Fibroblast of the aortic adventitia (primary cell): Measurements from ENCODE around the gene DVL1. TPM values are rescaled to one million over a fixed set of nuclear protein-coding genes. Genes with fewer than 3 reads are reported as not detected.

Experiments used
- DNase-seq: peaks from one replicate; pipeline ENCODE4 v3.0.0-alpha.2; 2010; ENCODE audit warnings: low read depth
- H3K4me3 ChIP-seq: 2 replicates; pipeline ENCODE4 v1.5.1; 2011; ENCODE audit warnings: low read depth, mild to moderate bottlenecking, control low read depth, low read length, moderate library complexity
- CTCF ChIP-seq: IDR thresholded peaks from 2 replicates; pipeline ENCODE4 v1.5.1; 2011; ENCODE audit warnings: mild to moderate bottlenecking, low read length, control low read depth, inconsistent platforms; ENCODE audit not compliant: insufficient read depth
- total RNA-seq: library from RNA; depleted of rRNA; stranded (reverse); fragments of >200 nt; gene quantifications from 2 replicates; pipeline ENCODE4 v1.2.3, GENCODE V29; 2012; ENCODE audit warnings: low replicate concordance

Gene DVL1
- total RNA-seq, 1 donor: 89.0 TPM

GRCh38 chr1:1351511-1352427 lies 2.6 kb upstream of the DVL1 start:
- peak overlapping the region; percentile 40 for H3K4me3 ChIP-seq
- TF ChIP-seq CTCF: no peak
- DNase-seq: peak; percentile 62

- DNase-seq: peak; percentile 43
- no peak for TF ChIP-seq CTCF
- peak overlapping the region; percentile 80 for H3K4me3 ChIP-seq
Observed at GRCh38 chr1:1348420-1349255, 580 bp downstream of the DVL1 start.

GRCh38 chr1:1347663-1348419 lies 1.4 kb downstream of the DVL1 start:
- DNase-seq: no peak
- no peak for TF ChIP-seq CTCF

GRCh38 chr1:1347026-1347595 lies 2.1 kb downstream of the DVL1 start:
- DNase-seq: no peak
- no peak for TF ChIP-seq CTCF
- H3K4me3 ChIP-seq: peak overlapping the region; percentile 80

More at GRCh38 chr1:1347663-1348419, 1.4 kb downstream of the DVL1 start:
- H3K4me3 ChIP-seq: peak overlapping the region; percentile 80

- TF ChIP-seq CTCF: no peak
- no peak for DNase-seq
- peak overlapping the region; percentile 37 for H3K4me3 ChIP-seq
Observed at GRCh38 chr1:1346501-1346890, 2.7 kb downstream of the DVL1 start.
